ENCODE results near the gene RHOC. TPM values are rescaled to one million over a fixed set of nuclear protein-coding genes. Genes with fewer than 3 reads are reported as not detected.

RHOC gene
- 267 TPM for polyA plus RNA-seq (2012; ENCODE audit: low read depth, missing spikeins)

GRCh38 chr1:112706505-112707220 lies at the start of gene RHOC:
TSS of gene RHOC (minus strand) at chr1:112707127. CDS start at chr1:112703799, 3,328 bp downstream.
- DNase-seq (ENCODE audit: insufficient read length, low spot score) (peak; percentile 80), FAIRE-seq (no peak)
- TF ChIP-seq POLR2AphosphoS5 (IDR thresholded peaks at IDR 0.05; ENCODE audit: low read depth, low read length): no peak
- no peak for TF ChIP-seq POLR2A (IDR thresholded peaks at IDR 0.05; ENCODE audit: low read depth, low read length)
- TF ChIP-seq TAF1 (IDR thresholded peaks at IDR 0.05; ENCODE audit: low read depth, low read length): no peak
- TF ChIP-seq PAX5 (IDR thresholded peaks at IDR 0.05; ENCODE audit: insufficient read depth, low read length, severe bottlenecking): peak; percentile 27
- no peak for TF ChIP-seq POU2F2 (IDR thresholded peaks at IDR 0.05; ENCODE audit: low read depth, low read length)
- TF ChIP-seq SPI1 (IDR thresholded peaks at IDR 0.05; ENCODE audit: low read depth, low read length): no peak

DNA sequence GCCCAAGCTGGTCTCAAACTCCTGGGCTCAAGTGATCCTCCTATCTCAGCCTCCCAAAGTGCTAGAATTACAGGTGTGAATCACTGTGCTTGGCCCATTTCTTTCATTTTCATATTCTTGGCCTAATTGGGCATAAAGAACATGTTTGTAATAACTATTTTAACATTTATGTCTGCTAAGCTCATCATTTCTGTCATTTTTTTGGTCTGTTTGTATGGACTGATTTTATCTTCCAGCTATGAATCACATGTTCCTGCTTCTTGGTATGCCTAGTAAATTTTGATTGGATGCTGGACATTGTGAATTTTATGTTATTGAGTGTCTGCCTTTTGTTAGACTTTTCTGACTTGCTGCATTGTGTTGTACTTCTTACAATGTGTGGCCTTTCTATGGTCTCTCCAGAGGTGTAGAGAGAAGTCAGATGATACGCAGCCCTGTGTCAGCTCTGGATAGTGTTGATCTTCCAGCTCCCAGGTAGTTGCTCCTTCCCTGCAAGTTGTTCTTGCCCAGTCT lies 47.2 kb upstream of the RHOC start:
- TF ChIP-seq TAF1 (IDR thresholded peaks at IDR 0.05; ENCODE audit: low read depth, low read length) (no peak), PAX5 (IDR thresholded peaks at IDR 0.05; ENCODE audit: insufficient read depth, low read length, severe bottlenecking) (no peak), POU2F2 (IDR thresholded peaks at IDR 0.05; ENCODE audit: low read depth, low read length) (no peak), POLR2A (IDR thresholded peaks at IDR 0.05; ENCODE audit: low read depth, low read length) (no peak), SPI1 (IDR thresholded peaks at IDR 0.05; ENCODE audit: low read depth, low read length) (no peak), POLR2AphosphoS5 (IDR thresholded peaks at IDR 0.05; ENCODE audit: low read depth, low read length) (no peak)
- FAIRE-seq: no peak
- DNase-seq (ENCODE audit: insufficient read length, low spot score): no peak

- TF ChIP-seq POU2F2 (IDR thresholded peaks at IDR 0.05; ENCODE audit: low read depth, low read length) (no peak), SPI1 (IDR thresholded peaks at IDR 0.05; ENCODE audit: low read depth, low read length) (no peak), POLR2AphosphoS5 (IDR thresholded peaks at IDR 0.05; ENCODE audit: low read depth, low read length) (no peak), POLR2A (IDR thresholded peaks at IDR 0.05; ENCODE audit: low read depth, low read length) (no peak), PAX5 (IDR thresholded peaks at IDR 0.05; ENCODE audit: insufficient read depth, low read length, severe bottlenecking) (no peak), TAF1 (IDR thresholded peaks at IDR 0.05; ENCODE audit: low read depth, low read length) (no peak)
- DNase-seq (ENCODE audit: insufficient read length, low spot score) (no peak), FAIRE-seq (no peak)
These were observed 41.5 kb upstream of the RHOC start for GRCh38 chr1:112748396-112748795.

DNA sequence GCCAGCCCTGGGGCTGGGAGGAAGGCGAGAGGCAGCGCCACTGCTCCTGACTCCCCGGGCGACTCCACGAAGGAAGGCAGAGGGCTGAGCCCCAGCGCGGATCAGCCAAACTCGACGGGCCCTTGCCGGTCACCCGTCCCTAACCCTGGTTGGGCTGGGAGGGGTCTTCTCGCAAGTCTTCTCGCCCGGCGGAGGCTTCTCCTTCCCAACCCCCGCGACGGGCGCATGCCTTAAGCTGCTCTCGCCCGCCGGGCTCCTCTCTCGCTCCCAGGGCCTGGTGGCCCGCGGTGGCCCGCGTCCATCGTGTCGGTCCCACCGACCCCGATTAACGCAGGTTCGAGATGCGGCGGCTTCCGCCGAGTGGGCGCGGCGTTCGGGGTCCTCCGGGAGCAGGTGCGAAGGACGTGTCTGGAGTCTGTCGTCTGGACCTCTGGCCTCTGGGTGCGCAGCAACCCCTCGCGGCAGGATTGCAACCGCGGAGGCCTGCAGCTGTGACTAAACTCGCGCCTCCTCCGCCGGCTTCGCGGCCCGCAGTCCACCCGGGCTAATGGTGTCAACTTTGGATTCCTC lies 37.2 kb upstream of the RHOC start:
- no peak for FAIRE-seq
- TF ChIP-seq SPI1 (IDR thresholded peaks at IDR 0.05; ENCODE audit: low read depth, low read length) (no peak), POLR2A (IDR thresholded peaks at IDR 0.05; ENCODE audit: low read depth, low read length) (no peak), TAF1 (IDR thresholded peaks at IDR 0.05; ENCODE audit: low read depth, low read length) (no peak), POU2F2 (IDR thresholded peaks at IDR 0.05; ENCODE audit: low read depth, low read length) (no peak), POLR2AphosphoS5 (IDR thresholded peaks at IDR 0.05; ENCODE audit: low read depth, low read length) (no peak), PAX5 (IDR thresholded peaks at IDR 0.05; ENCODE audit: insufficient read depth, low read length, severe bottlenecking) (no peak)
- DNase-seq (ENCODE audit: insufficient read length, low spot score): no peak

DNA sequence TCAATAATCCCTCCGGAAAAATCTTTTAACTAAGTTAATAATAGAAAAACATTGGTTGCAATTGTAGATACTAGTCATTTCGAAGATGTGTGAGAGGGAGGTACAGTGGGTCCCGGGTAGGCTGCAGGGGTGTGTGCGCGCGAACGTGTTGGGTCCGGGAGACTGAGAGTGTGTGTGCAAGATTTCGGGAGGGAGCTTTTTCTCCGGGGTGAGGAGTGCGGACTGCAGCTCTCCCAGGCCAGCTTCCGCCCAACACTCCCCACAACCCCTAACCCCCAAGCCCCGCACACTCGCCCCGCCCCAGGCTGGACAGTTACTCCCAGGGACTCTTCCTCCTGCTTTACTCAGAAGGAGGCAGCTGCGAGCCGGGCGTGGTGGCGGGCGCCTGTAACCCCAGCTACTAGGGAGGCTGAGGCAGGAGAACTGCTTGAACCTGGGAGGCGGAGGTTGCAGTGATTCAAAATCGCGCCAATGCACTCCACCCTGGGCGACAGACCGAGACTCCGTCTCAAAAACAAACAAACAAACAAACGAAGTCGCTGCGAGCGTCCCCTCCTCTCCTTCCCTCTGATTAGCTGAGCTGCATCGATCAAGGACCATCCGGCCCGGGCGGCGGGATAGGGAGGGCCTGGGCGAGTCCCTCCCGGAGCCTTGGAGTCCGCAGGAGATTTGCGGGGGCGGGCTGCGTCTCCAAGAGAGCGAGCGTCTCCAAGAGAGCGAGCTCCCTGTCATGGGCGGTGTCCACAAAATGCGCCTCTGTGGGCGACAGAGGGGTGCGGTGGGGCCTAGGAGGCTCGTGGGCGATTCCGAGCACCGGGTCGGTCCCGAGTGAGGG lies 36.5 kb upstream of the RHOC start:
- no peak for TF ChIP-seq POLR2A (IDR thresholded peaks at IDR 0.05; ENCODE audit: low read depth, low read length)
- no peak for TF ChIP-seq PAX5 (IDR thresholded peaks at IDR 0.05; ENCODE audit: insufficient read depth, low read length, severe bottlenecking)
- no peak for TF ChIP-seq POU2F2 (IDR thresholded peaks at IDR 0.05; ENCODE audit: low read depth, low read length)
- no peak for TF ChIP-seq TAF1 (IDR thresholded peaks at IDR 0.05; ENCODE audit: low read depth, low read length)
- TF ChIP-seq POLR2AphosphoS5 (IDR thresholded peaks at IDR 0.05; ENCODE audit: low read depth, low read length): no peak
- no peak for TF ChIP-seq SPI1 (IDR thresholded peaks at IDR 0.05; ENCODE audit: low read depth, low read length)
- FAIRE-seq (no peak), DNase-seq (ENCODE audit: insufficient read length, low spot score) (no peak)

DNA sequence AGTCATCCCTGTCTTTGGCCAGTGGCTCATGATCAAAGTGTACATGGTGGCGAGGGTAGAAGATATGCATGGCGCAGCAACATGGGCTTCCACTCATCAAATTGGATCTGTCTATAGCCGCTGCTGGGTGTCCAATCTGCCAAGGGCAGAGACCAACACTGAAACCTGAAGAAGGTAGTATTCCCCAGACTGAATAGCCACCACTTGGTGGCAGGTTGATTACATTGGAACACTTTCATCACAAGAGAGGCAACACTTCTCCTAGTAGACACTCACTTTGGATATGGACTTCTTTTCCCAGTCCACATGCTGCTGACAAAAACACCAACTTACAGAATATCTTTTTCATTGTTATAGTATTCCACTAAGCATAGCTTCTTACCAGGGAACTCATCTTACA lies 30.6 kb upstream of the RHOC start:
- FAIRE-seq (no peak), DNase-seq (ENCODE audit: insufficient read length, low spot score) (no peak)
- TF ChIP-seq SPI1 (IDR thresholded peaks at IDR 0.05; ENCODE audit: low read depth, low read length) (no peak), POLR2AphosphoS5 (IDR thresholded peaks at IDR 0.05; ENCODE audit: low read depth, low read length) (no peak), PAX5 (IDR thresholded peaks at IDR 0.05; ENCODE audit: insufficient read depth, low read length, severe bottlenecking) (no peak), POLR2A (IDR thresholded peaks at IDR 0.05; ENCODE audit: low read depth, low read length) (no peak), TAF1 (IDR thresholded peaks at IDR 0.05; ENCODE audit: low read depth, low read length) (no peak), POU2F2 (IDR thresholded peaks at IDR 0.05; ENCODE audit: low read depth, low read length) (no peak)

GRCh38 chr1:112735752-112736151 lies 28.8 kb upstream of the RHOC start:
- no peak for FAIRE-seq

DNA sequence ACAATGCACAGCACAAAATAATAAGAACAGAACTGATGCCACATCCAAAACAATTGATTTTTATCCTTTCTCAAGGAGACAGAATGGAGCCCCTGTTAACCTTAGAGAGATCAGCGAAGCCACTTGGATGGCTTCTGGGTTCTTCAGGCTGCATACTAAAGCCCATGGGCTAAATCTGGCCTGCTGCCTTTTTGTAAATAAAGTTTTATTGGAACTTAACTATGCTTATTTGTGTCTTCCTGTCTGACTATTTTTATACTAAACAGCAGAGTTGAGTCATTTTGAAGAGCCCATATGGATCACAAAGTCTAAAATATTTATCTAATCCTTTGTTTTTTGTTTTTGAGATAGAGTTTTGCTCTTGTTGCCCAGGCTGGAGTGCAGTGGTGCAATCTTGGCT lies 24.5 kb upstream of the RHOC start:
- FAIRE-seq: no peak
- no peak for TF ChIP-seq PAX5 (IDR thresholded peaks at IDR 0.05; ENCODE audit: insufficient read depth, low read length, severe bottlenecking)
- TF ChIP-seq POLR2A (IDR thresholded peaks at IDR 0.05; ENCODE audit: low read depth, low read length): no peak
- no peak for TF ChIP-seq POU2F2 (IDR thresholded peaks at IDR 0.05; ENCODE audit: low read depth, low read length)
- TF ChIP-seq POLR2AphosphoS5 (IDR thresholded peaks at IDR 0.05; ENCODE audit: low read depth, low read length): no peak
- no peak for TF ChIP-seq SPI1 (IDR thresholded peaks at IDR 0.05; ENCODE audit: low read depth, low read length)
- TF ChIP-seq TAF1 (IDR thresholded peaks at IDR 0.05; ENCODE audit: low read depth, low read length): no peak
- no peak for DNase-seq (ENCODE audit: insufficient read length, low spot score)

More at GRCh38 chr1:112735752-112736151, 28.8 kb upstream of the RHOC start:
- TF ChIP-seq PAX5 (IDR thresholded peaks at IDR 0.05; ENCODE audit: insufficient read depth, low read length, severe bottlenecking) (no peak), POLR2A (IDR thresholded peaks at IDR 0.05; ENCODE audit: low read depth, low read length) (no peak), POLR2AphosphoS5 (IDR thresholded peaks at IDR 0.05; ENCODE audit: low read depth, low read length) (no peak), SPI1 (IDR thresholded peaks at IDR 0.05; ENCODE audit: low read depth, low read length) (no peak), POU2F2 (IDR thresholded peaks at IDR 0.05; ENCODE audit: low read depth, low read length) (no peak), TAF1 (IDR thresholded peaks at IDR 0.05; ENCODE audit: low read depth, low read length) (no peak)
- no peak for DNase-seq (ENCODE audit: insufficient read length, low spot score)
